Lower lobe of right lung (tissue), 2 donors: ENCODE measurements around the gene QSOX1. TPM values are rescaled to one million over a fixed set of nuclear protein-coding genes. Genes with fewer than 3 reads are reported as not detected.

Experiments
- ATAC-seq, 2 donors: fragments of 200-7000 bp; cut with Tn5 transposase; one replicate each; pipeline ENCODE4 v1.9.1; 2020 to 2022; ENCODE audit warnings: mild to moderate bottlenecking in 2 of 2, moderate library complexity in 2 of 2
- DNase-seq: peaks from one replicate; pipeline ENCODE4 v3.0.0-alpha.2; 2020
- H3K27ac ChIP-seq: fragments of 200-600 bp; one replicate; pipeline ENCODE4 v1.8.0; 2022
- H3K27me3 ChIP-seq: fragments of 200-600 bp; one replicate; pipeline ENCODE4 v1.8.0; 2022; ENCODE audit warnings: low read depth
- H3K36me3 ChIP-seq: fragments of 200-600 bp; one replicate; pipeline ENCODE4 v1.8.0; 2022; ENCODE audit warnings: mild to moderate bottlenecking
- H3K4me1 ChIP-seq: fragments of 200-600 bp; one replicate; pipeline ENCODE4 v1.8.0; 2022
- H3K4me3 ChIP-seq: fragments of 200-600 bp; one replicate; pipeline ENCODE4 v1.8.0; 2022; ENCODE audit warnings: mild to moderate bottlenecking
- H3K9me3 ChIP-seq: fragments of 200-600 bp; one replicate; pipeline ENCODE4 v1.8.0; 2022
- intact Hi-C: fragments of 100-400 bp; cut with DNase I; formaldehyde crosslinking; loops from one replicate; pipeline ENCODE4 v1.11.0; 2022
- total RNA-seq: library from RNA; stranded (reverse); fragmentation: NEBNext Ultra II Directional; extraction: Animal tissue kit (Norgen Biotek cat#: 25700); gene quantifications from one replicate; pipeline ENCODE4 v1.2.1, GENCODE V29; 2021
- TF ChIP-seq, protein P1 (sequence below): fragments of 200-600 bp; IDR thresholded peaks from one replicate; pipeline ENCODE4 v1.8.0; 2022; ENCODE audit warnings: antibody characterized with exemption, mild to moderate bottlenecking
- donor health status: DM: no; HTN: yes; CAD: no; lungs with severe emphysema.

QSOX1 gene
- total RNA-seq, 1 donor from 2014 or later: 241 TPM

DNA sequence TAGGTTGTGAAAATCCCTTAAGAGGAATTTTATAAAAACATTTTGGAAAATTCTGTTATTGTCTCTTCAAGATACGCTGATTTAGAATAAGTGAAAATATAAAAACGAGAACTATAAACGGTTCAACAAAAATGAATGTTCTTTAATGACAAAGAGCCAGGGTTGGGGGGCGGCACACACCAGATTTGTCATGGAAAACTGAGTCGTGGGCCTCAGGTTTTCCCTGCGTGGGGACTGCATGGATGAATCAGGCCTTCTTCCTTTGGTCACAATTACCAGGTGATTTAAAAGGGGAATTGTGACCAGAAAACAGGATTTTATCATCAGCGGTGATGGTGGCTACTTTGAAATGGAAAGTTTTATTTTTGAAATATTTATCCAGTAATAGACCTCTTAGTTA is 84.0 kb downstream of the QSOX1 start:
- TF ChIP-seq, protein P1, sequence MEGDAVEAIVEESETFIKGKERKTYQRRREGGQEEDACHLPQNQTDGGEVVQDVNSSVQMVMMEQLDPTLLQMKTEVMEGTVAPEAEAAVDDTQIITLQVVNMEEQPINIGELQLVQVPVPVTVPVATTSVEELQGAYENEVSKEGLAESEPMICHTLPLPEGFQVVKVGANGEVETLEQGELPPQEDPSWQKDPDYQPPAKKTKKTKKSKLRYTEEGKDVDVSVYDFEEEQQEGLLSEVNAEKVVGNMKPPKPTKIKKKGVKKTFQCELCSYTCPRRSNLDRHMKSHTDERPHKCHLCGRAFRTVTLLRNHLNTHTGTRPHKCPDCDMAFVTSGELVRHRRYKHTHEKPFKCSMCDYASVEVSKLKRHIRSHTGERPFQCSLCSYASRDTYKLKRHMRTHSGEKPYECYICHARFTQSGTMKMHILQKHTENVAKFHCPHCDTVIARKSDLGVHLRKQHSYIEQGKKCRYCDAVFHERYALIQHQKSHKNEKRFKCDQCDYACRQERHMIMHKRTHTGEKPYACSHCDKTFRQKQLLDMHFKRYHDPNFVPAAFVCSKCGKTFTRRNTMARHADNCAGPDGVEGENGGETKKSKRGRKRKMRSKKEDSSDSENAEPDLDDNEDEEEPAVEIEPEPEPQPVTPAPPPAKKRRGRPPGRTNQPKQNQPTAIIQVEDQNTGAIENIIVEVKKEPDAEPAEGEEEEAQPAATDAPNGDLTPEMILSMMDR: no peak
- H3K36me3 ChIP-seq: no peaks in the 10 kb centered on the region
- H3K4me3 ChIP-seq: no peak overlapping the region
- no peak for DNase-seq
- peaks cover 23% of the 10 kb centered on the region for H3K4me1 ChIP-seq
- H3K27ac ChIP-seq: no peak overlapping the region
- no peaks in the 10 kb centered on the region for H3K9me3 ChIP-seq
- ATAC-seq: no peak
- H3K27me3 ChIP-seq: peaks cover 98% of the 10 kb centered on the region
- intact Hi-C loops: no loop called here

DNA sequence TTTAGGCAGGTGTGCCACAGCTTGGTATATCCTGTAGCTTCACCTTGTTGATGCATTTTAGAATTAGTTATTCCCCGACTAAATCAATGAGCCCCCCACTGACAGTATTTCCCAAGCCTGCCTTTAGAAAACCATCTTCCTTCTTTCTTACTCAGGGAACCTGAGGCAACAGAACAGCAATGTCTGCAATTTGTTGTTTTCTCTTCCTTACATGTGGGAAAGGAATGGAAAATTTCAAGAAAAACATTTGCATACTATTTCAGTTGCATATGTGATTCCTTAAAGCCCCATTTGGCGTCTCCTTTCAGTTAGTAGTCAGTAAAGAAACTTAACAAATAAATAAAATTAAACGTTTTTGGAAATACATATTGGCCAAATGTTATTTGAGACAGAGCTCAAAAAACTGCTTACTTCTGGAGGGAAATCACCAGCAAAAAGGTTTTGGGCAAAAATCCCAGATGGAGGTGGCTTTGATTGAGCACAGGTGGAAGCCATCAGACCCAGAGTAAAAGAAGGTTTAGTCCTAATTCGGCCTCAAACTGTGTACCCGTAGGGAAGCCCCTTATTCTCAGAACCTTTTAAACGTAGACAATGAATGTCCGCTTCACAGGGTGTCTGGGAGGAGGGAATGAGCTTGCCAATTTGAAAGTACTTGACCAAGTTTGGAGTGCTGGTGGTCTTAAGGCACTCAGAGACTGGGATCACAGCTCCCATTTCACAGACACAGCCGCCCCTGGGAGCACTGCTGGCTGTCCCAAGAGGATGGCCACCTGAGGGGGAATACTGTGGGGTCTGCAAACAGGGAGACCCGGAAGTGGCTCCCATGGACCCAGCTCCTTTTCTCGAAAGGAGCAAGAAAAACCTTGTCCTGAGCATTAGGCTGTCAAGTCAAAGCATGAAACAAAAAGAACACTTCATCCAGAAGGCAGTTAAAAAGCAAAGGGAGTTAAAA is 84.8 kb downstream of the QSOX1 start:
- DNase-seq: peak; percentile 21
- no peak for ATAC-seq
- H3K27ac ChIP-seq: no peak overlapping the region
- H3K4me1 ChIP-seq: peaks cover 17% of the 10 kb centered on the region
- H3K36me3 ChIP-seq: no peaks in the 10 kb centered on the region
- H3K9me3 ChIP-seq: no peaks in the 10 kb centered on the region
- TF ChIP-seq, protein P1: no peak
- intact Hi-C loops: no loop called here
- H3K27me3 ChIP-seq: peaks cover 98% of the 10 kb centered on the region
- H3K4me3 ChIP-seq: no peak overlapping the region

DNA sequence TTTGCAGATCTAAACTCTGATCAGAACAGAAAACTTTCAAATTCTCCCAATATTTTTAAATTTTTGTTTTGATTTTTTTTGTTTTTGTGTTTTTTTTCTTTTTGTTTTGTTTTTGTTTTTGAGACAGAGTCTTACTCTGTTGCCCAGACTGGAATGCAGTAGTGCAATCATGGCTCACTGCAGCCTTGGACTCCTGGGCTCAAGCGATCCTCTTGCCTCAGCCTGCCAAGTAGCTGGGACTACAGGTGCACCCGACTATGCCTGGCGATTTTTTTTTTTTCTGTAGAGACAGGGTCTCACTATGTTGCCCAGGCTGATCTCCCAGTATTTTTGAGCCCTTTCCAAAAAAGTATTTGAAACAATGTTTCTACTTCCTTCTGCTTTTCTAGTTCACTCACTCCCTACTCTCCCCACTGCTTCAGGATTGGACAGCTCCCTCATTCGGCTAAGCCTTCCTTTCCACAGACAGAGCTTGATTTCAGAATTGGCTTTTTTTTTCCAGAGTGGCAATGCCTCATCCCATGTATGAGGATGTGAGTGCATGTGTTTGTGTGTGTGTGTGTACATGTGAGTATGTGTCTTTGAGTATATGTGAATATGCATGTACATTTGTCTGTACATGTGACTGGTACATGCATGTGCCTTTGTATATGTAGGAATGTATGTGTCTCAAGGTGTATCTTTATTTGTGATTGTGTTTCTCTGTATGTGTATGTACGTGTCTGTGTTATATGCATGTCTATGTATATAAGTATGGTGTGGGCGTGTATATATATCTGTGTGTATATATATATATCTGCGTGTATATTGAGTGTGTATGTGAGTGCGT is 87.3 kb downstream of the QSOX1 start:
- no peak overlapping the region for H3K4me3 ChIP-seq
- no peak overlapping the region for H3K27ac ChIP-seq
- ATAC-seq: no peak
- H3K4me1 ChIP-seq: no peaks in the 10 kb centered on the region
- DNase-seq: no peak
- H3K9me3 ChIP-seq: no peaks in the 10 kb centered on the region
- H3K27me3 ChIP-seq: peaks cover 82% of the 10 kb centered on the region
- H3K36me3 ChIP-seq: no peaks in the 10 kb centered on the region
- TF ChIP-seq, protein P1: no peak
- intact Hi-C loops: no loop called here

DNA sequence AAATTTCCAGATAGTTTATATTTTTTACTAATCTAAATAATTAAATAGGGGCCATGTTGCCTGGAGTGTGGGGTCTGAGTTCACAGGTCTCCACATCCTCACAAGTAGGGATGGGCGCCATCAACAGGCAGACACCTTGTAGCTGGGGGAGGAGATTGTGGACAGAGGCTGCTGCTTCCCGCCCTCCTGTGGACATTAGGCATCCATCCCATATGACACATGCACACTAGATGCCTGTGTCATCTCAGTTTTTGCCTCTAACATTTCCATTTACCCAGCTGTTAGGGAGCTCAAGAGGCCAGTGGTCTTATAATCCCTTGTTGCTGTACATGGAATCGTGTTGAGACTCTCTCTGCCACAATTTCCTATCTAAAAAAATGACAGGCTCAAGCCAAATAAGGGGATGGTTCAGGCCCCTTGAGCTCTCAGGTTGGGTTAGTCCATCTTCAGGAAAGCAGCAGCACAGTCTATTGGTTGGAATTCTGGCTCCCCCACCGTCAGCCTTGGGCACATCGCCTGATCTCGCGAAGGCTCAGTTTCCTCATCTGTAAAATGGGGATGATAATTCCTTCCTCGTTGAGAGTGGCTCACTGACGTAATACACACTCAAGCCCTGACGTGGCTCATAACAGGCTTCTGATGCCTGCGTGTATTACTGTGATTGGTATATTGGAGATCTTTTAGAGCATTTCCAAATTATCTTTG is 89.0 kb downstream of the QSOX1 start:
- ATAC-seq: no peak
- TF ChIP-seq, protein P1: no peak
- intact Hi-C loops: no loop called here
- peak; percentile 4 for DNase-seq
- Histone ChIP-seq H3K27ac (no peak overlapping the region), H3K4me3 (no peak overlapping the region), H3K4me1 (no peaks in the 10 kb centered on the region), H3K36me3 (no peaks in the 10 kb centered on the region), H3K9me3 (no peaks in the 10 kb centered on the region), H3K27me3 (peaks cover 65% of the 10 kb centered on the region)

DNA sequence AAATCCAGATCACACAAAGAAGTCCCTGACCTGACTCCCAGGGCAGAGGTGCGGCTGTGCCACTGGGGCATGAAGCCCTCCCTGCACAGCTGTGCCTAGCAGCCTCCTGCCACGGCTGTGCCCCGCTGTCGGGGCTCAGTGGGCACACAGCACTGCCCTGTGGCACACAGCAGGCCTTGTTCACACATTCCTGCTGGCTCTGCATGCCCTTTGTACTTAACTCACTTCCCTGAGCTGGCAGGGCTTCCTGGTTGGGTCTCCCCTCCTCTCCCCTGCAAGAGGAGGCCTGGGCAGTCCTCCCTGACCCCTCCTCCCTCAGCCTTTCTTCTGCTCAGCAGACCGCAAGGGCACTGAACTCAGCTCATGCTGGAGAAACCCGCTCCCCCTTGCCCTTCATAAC is 90.2 kb downstream of the QSOX1 start:
- Histone ChIP-seq H3K27ac (no peak overlapping the region), H3K27me3 (peaks cover 53% of the 10 kb centered on the region), H3K4me3 (no peak overlapping the region), H3K4me1 (no peaks in the 10 kb centered on the region), H3K9me3 (no peaks in the 10 kb centered on the region), H3K36me3 (no peaks in the 10 kb centered on the region)
- TF ChIP-seq, protein P1: no peak
- intact Hi-C loops: no loop called here
- ATAC-seq: no peak
- peak; percentile 14 for DNase-seq
